ENCODE results near the gene RPL18. TPM values are rescaled to one million over a fixed set of nuclear protein-coding genes. Genes with fewer than 3 reads are reported as not detected.

RPL18 gene
- total RNA-seq, 1 experiment from 2014 or later, result 1,417 TPM

DNA sequence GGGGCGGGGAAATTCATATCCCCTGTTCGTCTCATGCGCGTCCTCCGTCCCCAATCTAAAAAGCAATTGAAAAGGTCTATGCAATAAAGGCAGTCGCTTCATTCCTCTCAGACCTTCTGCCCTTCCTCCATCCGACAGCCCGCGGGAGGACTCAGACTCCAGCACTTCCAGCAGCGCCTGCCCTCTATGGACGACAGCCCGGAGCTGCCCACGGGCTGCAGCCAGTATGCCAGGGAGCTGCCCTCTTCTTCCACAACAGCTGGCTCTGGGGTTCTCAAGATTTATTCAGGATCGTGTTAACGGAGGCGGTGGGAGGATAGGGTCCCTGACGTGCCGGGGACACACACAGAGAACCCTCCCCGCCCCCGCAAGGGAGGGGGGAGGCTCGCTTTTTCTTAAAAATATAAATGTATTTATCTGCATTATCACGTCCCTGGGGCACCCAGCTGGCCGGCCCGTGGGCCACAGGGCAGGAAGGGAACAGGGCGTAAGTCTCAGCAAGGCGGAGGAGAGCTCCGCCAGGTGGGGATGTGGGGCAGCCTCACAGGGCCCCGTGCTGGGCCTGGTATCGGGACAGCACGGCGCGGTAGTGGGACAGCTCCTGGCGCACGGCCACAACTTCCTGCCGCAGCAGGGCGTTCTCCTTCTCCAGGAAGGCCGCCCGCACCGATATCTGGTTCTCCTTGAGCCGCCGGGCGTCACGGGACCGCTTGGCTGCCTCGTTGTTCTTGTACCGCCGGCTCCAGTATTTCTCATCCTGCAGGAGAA is 11.5 kb upstream of the RPL18 start:
- POLR2A ChIA-PET (ENCODE audit: low non-redundant PET), result interaction anchor here (0.6 to 1.9 kb wide), 2 partner anchors 11 to 165 kb away, joined by 6 to 10 read pairs; partner anchors contain the start of genes RPL18 and SPHK2
- H3K27ac ChIP-seq (ENCODE audit: low read depth, low read length, poor library complexity, severe bottlenecking), result peak overlapping the region; percentile 88

DNA sequence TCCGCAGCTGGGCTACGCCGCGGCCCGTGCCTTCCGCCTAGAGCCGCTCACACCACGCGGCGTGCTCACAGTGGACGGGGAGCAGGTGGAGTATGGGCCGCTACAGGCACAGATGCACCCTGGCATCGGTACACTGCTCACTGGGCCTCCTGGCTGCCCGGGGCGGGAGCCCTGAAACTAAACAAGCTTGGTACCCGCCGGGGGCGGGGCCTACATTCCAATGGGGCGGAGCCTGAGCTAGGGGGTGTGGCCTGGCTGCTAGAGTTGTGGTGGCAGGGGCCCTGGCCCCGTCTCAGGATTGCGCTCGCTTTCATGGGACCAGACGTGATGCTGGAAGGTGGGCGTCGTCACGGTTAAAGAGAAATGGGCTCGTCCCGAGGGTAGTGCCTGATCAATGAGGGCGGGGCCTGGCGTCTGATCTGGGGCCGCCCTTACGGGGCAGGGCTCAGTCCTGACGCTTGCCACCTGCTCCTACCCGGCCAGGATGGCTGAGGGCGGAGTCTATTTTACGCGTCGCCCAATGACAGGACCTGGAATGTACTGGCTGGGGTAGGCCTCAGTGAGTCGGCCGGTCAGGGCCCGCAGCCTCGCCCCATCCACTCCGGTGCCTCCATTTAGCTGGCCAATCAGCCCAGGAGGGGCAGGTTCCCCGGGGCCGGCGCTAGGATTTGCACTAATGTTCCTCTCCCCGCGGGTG is 10.8 kb upstream of the RPL18 start:
- TF ChIP-seq, protein P1, sequence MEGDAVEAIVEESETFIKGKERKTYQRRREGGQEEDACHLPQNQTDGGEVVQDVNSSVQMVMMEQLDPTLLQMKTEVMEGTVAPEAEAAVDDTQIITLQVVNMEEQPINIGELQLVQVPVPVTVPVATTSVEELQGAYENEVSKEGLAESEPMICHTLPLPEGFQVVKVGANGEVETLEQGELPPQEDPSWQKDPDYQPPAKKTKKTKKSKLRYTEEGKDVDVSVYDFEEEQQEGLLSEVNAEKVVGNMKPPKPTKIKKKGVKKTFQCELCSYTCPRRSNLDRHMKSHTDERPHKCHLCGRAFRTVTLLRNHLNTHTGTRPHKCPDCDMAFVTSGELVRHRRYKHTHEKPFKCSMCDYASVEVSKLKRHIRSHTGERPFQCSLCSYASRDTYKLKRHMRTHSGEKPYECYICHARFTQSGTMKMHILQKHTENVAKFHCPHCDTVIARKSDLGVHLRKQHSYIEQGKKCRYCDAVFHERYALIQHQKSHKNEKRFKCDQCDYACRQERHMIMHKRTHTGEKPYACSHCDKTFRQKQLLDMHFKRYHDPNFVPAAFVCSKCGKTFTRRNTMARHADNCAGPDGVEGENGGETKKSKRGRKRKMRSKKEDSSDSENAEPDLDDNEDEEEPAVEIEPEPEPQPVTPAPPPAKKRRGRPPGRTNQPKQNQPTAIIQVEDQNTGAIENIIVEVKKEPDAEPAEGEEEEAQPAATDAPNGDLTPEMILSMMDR (conservative IDR thresholded peaks at IDR 0.05; ENCODE audit: low read depth, low read length), result no peak
- TF ChIP-seq EZH2 (IDR thresholded peaks at IDR 0.05; ENCODE audit: borderline replicate concordance, low read depth, low read length, poor library complexity, severe bottlenecking), result no peak
- Histone ChIP-seq H3K9me3 (ENCODE audit: low read depth, low read length, poor library complexity, severe bottlenecking) (no peaks in the 10 kb centered on the region), H3K4me3 (ENCODE audit: low read depth, low read length, poor library complexity, severe bottlenecking) (peak overlapping the region; percentile 22), H3K27ac (ENCODE audit: low read depth, low read length, poor library complexity, severe bottlenecking) (peak overlapping the region; percentile 88), H3K36me3 (ENCODE audit: insufficient read depth, low read length, poor library complexity, severe bottlenecking) (peaks cover 19% of the 10 kb centered on the region), H3K27me3 (replicated peaks; ENCODE audit: insufficient read depth, low read depth, low read length, poor library complexity) (no peaks in the 10 kb centered on the region), H3K4me1 (ENCODE audit: insufficient read depth, low read length, poor library complexity, severe bottlenecking) (peaks cover 40% of the 10 kb centered on the region)
- BruUV-seq (replicated peaks), result no TSS peak
- CTCF ChIA-PET, result no interaction called here
- intact Hi-C loops (cut with micrococcal nuclease; ENCODE audit: unreplicated experiment), result no loop called here
- DNase-seq (ENCODE audit: low spot score), result peak; percentile 90
- POLR2A ChIA-PET (ENCODE audit: low non-redundant PET), result interaction anchor here (1.9 kb wide), 1 partner anchor 11 kb away, joined by 10 read pairs; the partner anchor contains the start of genes RPL18 and SPHK2

More for the DNA sequence above, 11.5 kb upstream of the RPL18 start:
- H3K4me3 ChIP-seq (ENCODE audit: low read depth, low read length, poor library complexity, severe bottlenecking), result peak overlapping the region; percentile 22
- intact Hi-C loops (cut with micrococcal nuclease; ENCODE audit: unreplicated experiment), result no loop called here
- peaks cover 45% of the 10 kb centered on the region for H3K4me1 ChIP-seq (ENCODE audit: insufficient read depth, low read length, poor library complexity, severe bottlenecking)
- no peak for TF ChIP-seq EZH2 (IDR thresholded peaks at IDR 0.05; ENCODE audit: borderline replicate concordance, low read depth, low read length, poor library complexity, severe bottlenecking)
- TF ChIP-seq, protein P1 (conservative IDR thresholded peaks at IDR 0.05; ENCODE audit: low read depth, low read length), result peak; percentile 52
- no peaks in the 10 kb centered on the region for H3K9me3 ChIP-seq (ENCODE audit: low read depth, low read length, poor library complexity, severe bottlenecking)
- no peaks in the 10 kb centered on the region for H3K27me3 ChIP-seq (replicated peaks; ENCODE audit: insufficient read depth, low read depth, low read length, poor library complexity)
- BruUV-seq (replicated peaks), result no TSS peak
- DNase-seq (ENCODE audit: low spot score), result peak; percentile 94
- H3K36me3 ChIP-seq (ENCODE audit: insufficient read depth, low read length, poor library complexity, severe bottlenecking), result peaks cover 19% of the 10 kb centered on the region
- CTCF ChIA-PET, result interaction anchor here (0.5 kb wide), 1 partner anchor 158 kb away, joined by 3 read pairs; no protein-coding TSS in a partner anchor

DNA sequence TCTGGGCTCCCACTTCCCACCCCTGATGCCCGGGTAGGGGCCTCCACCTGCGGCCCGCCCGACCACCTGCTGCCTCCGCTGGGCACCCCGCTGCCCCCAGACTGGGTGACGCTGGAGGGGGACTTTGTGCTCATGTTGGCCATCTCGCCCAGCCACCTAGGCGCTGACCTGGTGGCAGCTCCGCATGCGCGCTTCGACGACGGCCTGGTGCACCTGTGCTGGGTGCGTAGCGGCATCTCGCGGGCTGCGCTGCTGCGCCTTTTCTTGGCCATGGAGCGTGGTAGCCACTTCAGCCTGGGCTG is 10.3 kb upstream of the RPL18 start:
- Histone ChIP-seq H3K4me1 (ENCODE audit: insufficient read depth, low read length, poor library complexity, severe bottlenecking) (peaks cover 36% of the 10 kb centered on the region), H3K9me3 (ENCODE audit: low read depth, low read length, poor library complexity, severe bottlenecking) (no peaks in the 10 kb centered on the region), H3K27me3 (replicated peaks; ENCODE audit: insufficient read depth, low read depth, low read length, poor library complexity) (no peaks in the 10 kb centered on the region), H3K27ac (ENCODE audit: low read depth, low read length, poor library complexity, severe bottlenecking) (peak overlapping the region; percentile 24), H3K36me3 (ENCODE audit: insufficient read depth, low read length, poor library complexity, severe bottlenecking) (peaks cover 19% of the 10 kb centered on the region), H3K4me3 (ENCODE audit: low read depth, low read length, poor library complexity, severe bottlenecking) (no peak overlapping the region)
- POLR2A ChIA-PET (ENCODE audit: low non-redundant PET), result interaction anchor here (1.9 kb wide), 1 partner anchor 10 kb away, joined by 10 read pairs; the partner anchor contains the start of genes RPL18 and SPHK2
- DNase-seq (ENCODE audit: low spot score), result no peak
- no TSS peak for BruUV-seq (replicated peaks)
- TF ChIP-seq, protein P1 (conservative IDR thresholded peaks at IDR 0.05; ENCODE audit: low read depth, low read length), result no peak
- no peak for TF ChIP-seq EZH2 (IDR thresholded peaks at IDR 0.05; ENCODE audit: borderline replicate concordance, low read depth, low read length, poor library complexity, severe bottlenecking)
- CTCF ChIA-PET, result no interaction called here
- intact Hi-C loops (cut with micrococcal nuclease; ENCODE audit: unreplicated experiment), result no loop called here
